ENCODE results near the gene KIAA2012.
A peak's percentile ranks its signal among the peaks of the same experiment; 100 is the strongest.

Gene KIAA2012

GRCh38 chr2:202186641-202187202, 113.7 kb downstream of the KIAA2012 start:
- Histone ChIP-seq H3K4me1 (ENCODE audit: insufficient read depth, poor library complexity, severe bottlenecking) (peaks cover 17% of the 10 kb centered on the region), H3K9me3 (ENCODE audit: severe bottlenecking) (no peaks in the 10 kb centered on the region), H3K36me3 (ENCODE audit: low read depth) (no peaks in the 10 kb centered on the region), H3K27ac (ENCODE audit: poor library complexity, severe bottlenecking) (peak overlapping the region; percentile 73), H3K4me3 (ENCODE audit: severe bottlenecking) (no peak overlapping the region), H3K27me3 (ENCODE audit: insufficient read depth, poor library complexity, severe bottlenecking) (no peaks in the 10 kb centered on the region)
- DNase-seq (ENCODE audit: low spot score) (no peak), ATAC-seq (ENCODE audit: low read depth) (no peak)
- TF ChIP-seq, protein P1, sequence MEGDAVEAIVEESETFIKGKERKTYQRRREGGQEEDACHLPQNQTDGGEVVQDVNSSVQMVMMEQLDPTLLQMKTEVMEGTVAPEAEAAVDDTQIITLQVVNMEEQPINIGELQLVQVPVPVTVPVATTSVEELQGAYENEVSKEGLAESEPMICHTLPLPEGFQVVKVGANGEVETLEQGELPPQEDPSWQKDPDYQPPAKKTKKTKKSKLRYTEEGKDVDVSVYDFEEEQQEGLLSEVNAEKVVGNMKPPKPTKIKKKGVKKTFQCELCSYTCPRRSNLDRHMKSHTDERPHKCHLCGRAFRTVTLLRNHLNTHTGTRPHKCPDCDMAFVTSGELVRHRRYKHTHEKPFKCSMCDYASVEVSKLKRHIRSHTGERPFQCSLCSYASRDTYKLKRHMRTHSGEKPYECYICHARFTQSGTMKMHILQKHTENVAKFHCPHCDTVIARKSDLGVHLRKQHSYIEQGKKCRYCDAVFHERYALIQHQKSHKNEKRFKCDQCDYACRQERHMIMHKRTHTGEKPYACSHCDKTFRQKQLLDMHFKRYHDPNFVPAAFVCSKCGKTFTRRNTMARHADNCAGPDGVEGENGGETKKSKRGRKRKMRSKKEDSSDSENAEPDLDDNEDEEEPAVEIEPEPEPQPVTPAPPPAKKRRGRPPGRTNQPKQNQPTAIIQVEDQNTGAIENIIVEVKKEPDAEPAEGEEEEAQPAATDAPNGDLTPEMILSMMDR (IDR thresholded peaks at IDR 0.05; ENCODE audit: poor library complexity, severe bottlenecking) = no peak

DNA sequence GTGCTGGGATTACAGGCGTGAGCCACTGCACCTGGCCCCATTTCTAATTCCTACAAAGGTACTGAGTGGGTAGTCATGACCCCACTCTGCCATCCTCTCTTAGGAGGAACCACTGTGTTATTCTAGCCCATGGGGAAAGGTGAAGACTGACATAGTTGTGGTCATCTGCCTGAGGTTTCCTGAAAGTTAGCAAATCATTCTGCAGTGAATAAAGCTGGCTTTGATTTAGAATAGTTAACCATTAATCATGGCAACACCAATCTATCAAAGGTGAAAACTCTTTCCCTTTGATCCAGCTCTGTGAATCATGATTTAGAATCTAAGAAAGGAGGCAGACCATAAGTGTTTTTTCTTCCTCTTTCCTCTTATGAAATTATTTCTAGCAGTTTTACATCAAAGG, 114.5 kb downstream of the KIAA2012 start:
- DNase-seq (ENCODE audit: low spot score) (no peak), ATAC-seq (ENCODE audit: low read depth) (no peak)
- H3K27me3 ChIP-seq (ENCODE audit: insufficient read depth, poor library complexity, severe bottlenecking) = no peaks in the 10 kb centered on the region
- H3K36me3 ChIP-seq (ENCODE audit: low read depth) = no peaks in the 10 kb centered on the region
- no peaks in the 10 kb centered on the region for H3K9me3 ChIP-seq (ENCODE audit: severe bottlenecking)
- TF ChIP-seq, protein P1 (IDR thresholded peaks at IDR 0.05; ENCODE audit: poor library complexity, severe bottlenecking) = no peak
- H3K4me1 ChIP-seq (ENCODE audit: insufficient read depth, poor library complexity, severe bottlenecking) = peaks cover 17% of the 10 kb centered on the region
- no peak overlapping the region for H3K4me3 ChIP-seq (ENCODE audit: severe bottlenecking)
- no peak overlapping the region for H3K27ac ChIP-seq (ENCODE audit: poor library complexity, severe bottlenecking)

DNA sequence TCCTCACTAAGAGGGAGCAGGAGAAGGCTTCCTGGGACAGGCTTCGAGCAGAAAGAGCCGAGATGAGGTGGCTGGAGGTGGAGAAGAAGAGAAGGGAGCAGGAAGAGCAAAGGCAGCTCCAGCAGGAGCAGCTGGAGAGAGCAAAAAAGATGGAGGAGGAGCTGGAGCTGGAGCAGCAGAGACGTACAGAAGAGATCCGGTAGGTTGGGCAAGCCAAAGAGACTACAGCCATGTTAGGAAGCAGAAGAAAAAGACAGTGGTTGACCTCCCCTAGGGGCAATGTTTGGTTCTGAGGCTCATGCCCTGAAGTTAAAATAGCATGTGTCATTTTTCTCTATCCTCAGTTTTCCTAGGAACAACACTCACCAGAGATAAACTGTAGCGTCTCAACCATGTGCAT, 120.2 kb downstream of the KIAA2012 start:
- Histone ChIP-seq H3K27me3 (ENCODE audit: insufficient read depth, poor library complexity, severe bottlenecking) (no peaks in the 10 kb centered on the region), H3K4me3 (ENCODE audit: severe bottlenecking) (no peak overlapping the region), H3K9me3 (ENCODE audit: severe bottlenecking) (no peaks in the 10 kb centered on the region), H3K27ac (ENCODE audit: poor library complexity, severe bottlenecking) (no peak overlapping the region), H3K4me1 (ENCODE audit: insufficient read depth, poor library complexity, severe bottlenecking) (no peaks in the 10 kb centered on the region), H3K36me3 (ENCODE audit: low read depth) (no peaks in the 10 kb centered on the region)
- DNase-seq (ENCODE audit: low spot score) (no peak), ATAC-seq (ENCODE audit: low read depth) (no peak)
- TF ChIP-seq, protein P1 (IDR thresholded peaks at IDR 0.05; ENCODE audit: poor library complexity, severe bottlenecking) = no peak

GRCh38 chr2:202193881-202194353, 120.9 kb downstream of the KIAA2012 start:
- Histone ChIP-seq H3K27ac (ENCODE audit: poor library complexity, severe bottlenecking) (no peak overlapping the region), H3K4me1 (ENCODE audit: insufficient read depth, poor library complexity, severe bottlenecking) (no peaks in the 10 kb centered on the region), H3K4me3 (ENCODE audit: severe bottlenecking) (no peak overlapping the region), H3K36me3 (ENCODE audit: low read depth) (no peaks in the 10 kb centered on the region), H3K27me3 (ENCODE audit: insufficient read depth, poor library complexity, severe bottlenecking) (no peaks in the 10 kb centered on the region), H3K9me3 (ENCODE audit: severe bottlenecking) (no peaks in the 10 kb centered on the region)
- TF ChIP-seq, protein P1 (IDR thresholded peaks at IDR 0.05; ENCODE audit: poor library complexity, severe bottlenecking) = no peak
- ATAC-seq (ENCODE audit: low read depth) (no peak), DNase-seq (ENCODE audit: low spot score) (no peak)

GRCh38 chr2:202194418-202194817, 121.4 kb downstream of the KIAA2012 start:
- H3K36me3 ChIP-seq (ENCODE audit: low read depth) = no peaks in the 10 kb centered on the region
- DNase-seq (ENCODE audit: low spot score) (no peak), ATAC-seq (ENCODE audit: low read depth) (no peak)
- H3K4me1 ChIP-seq (ENCODE audit: insufficient read depth, poor library complexity, severe bottlenecking) = no peaks in the 10 kb centered on the region
- H3K9me3 ChIP-seq (ENCODE audit: severe bottlenecking) = no peaks in the 10 kb centered on the region
- H3K4me3 ChIP-seq (ENCODE audit: severe bottlenecking) = no peak overlapping the region
- no peak overlapping the region for H3K27ac ChIP-seq (ENCODE audit: poor library complexity, severe bottlenecking)
- TF ChIP-seq, protein P1 (IDR thresholded peaks at IDR 0.05; ENCODE audit: poor library complexity, severe bottlenecking) = no peak
- no peaks in the 10 kb centered on the region for H3K27me3 ChIP-seq (ENCODE audit: insufficient read depth, poor library complexity, severe bottlenecking)

All from RWPE2 (cell line).